Neural cell (in vitro differentiated cells): ENCODE results near the gene STAC. TPM values are rescaled to one million over a fixed set of nuclear protein-coding genes. Genes with fewer than 3 reads are reported as not detected.

Experiments used
- H2AFZ ChIP-seq: fragments of 200-600, 300-800 bp; sonication (generic), shearing (Covaris generic); 2 replicates; pipeline ENCODE4 v1.6.0; 2014; ENCODE audit warnings: low read depth, mild to moderate bottlenecking, antibody characterized with exemption, low read length, moderate library complexity
- H3F3A ChIP-seq: fragments of 200-600 bp; shearing (Covaris generic); 2 replicates; pipeline ENCODE4 v1.6.1; 2016; ENCODE audit warnings: mild to moderate bottlenecking, moderate library complexity, mixed read lengths, antibody characterized with exemption, low read length; ENCODE audit not compliant: insufficient read depth, poor library complexity, severe bottlenecking
- H3K27ac ChIP-seq: fragments of 200-600, 300-800 bp; sonication (generic), shearing (Covaris generic); 2 replicates; pipeline ENCODE4 v1.5.1; 2014; ENCODE audit warnings: mild to moderate bottlenecking, low read length, moderate library complexity
- H3K27me3 ChIP-seq: fragments of 300-800, 200-600 bp; sonication (generic), shearing (Covaris generic); 2 replicates; pipeline ENCODE4 v1.6.0; 2014; ENCODE audit warnings: mild to moderate bottlenecking, low read depth, low read length, moderate library complexity; ENCODE audit not compliant: insufficient read depth
- H3K36me3 ChIP-seq: fragments of 300-800, 200-600 bp; sonication (generic), shearing (Covaris generic); 2 replicates; pipeline ENCODE4 v1.5.1; 2014; ENCODE audit warnings: mild to moderate bottlenecking, antibody characterized with exemption, low read length, moderate library complexity; ENCODE audit not compliant: insufficient read depth
- H3K4me2 ChIP-seq: fragments of 300-800, 200-600 bp; sonication (generic), shearing (Covaris generic); 2 replicates; pipeline ENCODE4 v1.6.0; 2014; ENCODE audit warnings: mild to moderate bottlenecking, low read length
- H3K4me3 ChIP-seq: fragments of 300-800, 200-600 bp; sonication (generic), shearing (Covaris generic); 2 replicates; pipeline ENCODE4 v1.5.1; 2014; ENCODE audit warnings: mild to moderate bottlenecking, low read length, moderate library complexity
- H3K79me2 ChIP-seq: fragments of 200-600 bp; shearing (Covaris generic); replicated peaks from 2 replicates; pipeline ENCODE4 v1.6.0; 2014; ENCODE audit warnings: mild to moderate bottlenecking, low read length, moderate library complexity; ENCODE audit not compliant: insufficient read depth
- H3K9ac ChIP-seq: fragments of 300-800, 200-600 bp; sonication (generic), shearing (Covaris generic); 2 replicates; pipeline ENCODE4 v1.6.1; 2016; ENCODE audit warnings: mild to moderate bottlenecking, low read length, mixed read lengths
- H3K9me2 ChIP-seq: fragments of 200-600 bp; shearing (Covaris generic); 2 replicates; pipeline ENCODE4 v1.6.1; 2016; ENCODE audit warnings: mild to moderate bottlenecking, low read length, mixed read lengths; ENCODE audit not compliant: insufficient read depth
- H3K9me3 ChIP-seq: fragments of 200-600, 300-800 bp; sonication (generic), shearing (Covaris generic); 2 replicates; pipeline ENCODE4 v1.6.1; 2016; ENCODE audit warnings: mild to moderate bottlenecking, mixed run types, low read length, moderate library complexity, mixed read lengths
- H4K20me1 ChIP-seq: fragments of 200-600 bp; shearing (Covaris generic); 2 replicates; pipeline ENCODE4 v1.6.1; 2016; ENCODE audit warnings: mild to moderate bottlenecking, mixed run types; ENCODE audit not compliant: insufficient read depth
- EP300 ChIP-seq: fragments of 450-650 bp; conservative IDR thresholded peaks from 2 replicates; pipeline ENCODE4 v1.6.1; 2014; ENCODE audit warnings: antibody characterized with exemption, mild to moderate bottlenecking, moderate library complexity; ENCODE audit not compliant: poor library complexity, severe bottlenecking
- EZH2 ChIP-seq: fragments of 200-600, 300-800 bp; shearing (Covaris generic), sonication (generic); IDR thresholded peaks from 2 replicates; pipeline ENCODE4 v1.6.1; 2014; ENCODE audit warnings: antibody characterized with exemption, low read length, borderline replicate concordance, mild to moderate bottlenecking; ENCODE audit not compliant: insufficient read depth, poor library complexity, severe bottlenecking
- MXI1 ChIP-seq: fragments of 450-650 bp; conservative IDR thresholded peaks from 2 replicates; pipeline ENCODE4 v1.6.1; 2014; ENCODE audit warnings: antibody characterized with exemption, mild to moderate bottlenecking; ENCODE audit not compliant: poor library complexity, severe bottlenecking
- RAD21 ChIP-seq: fragments of 450-650 bp; conservative IDR thresholded peaks from 2 replicates; pipeline ENCODE4 v1.6.1; 2014; ENCODE audit warnings: antibody characterized with exemption, mild to moderate bottlenecking, moderate library complexity
- SMC3 ChIP-seq: fragments of 450-650 bp; conservative IDR thresholded peaks from 2 replicates; pipeline ENCODE4 v1.6.1; 2014; ENCODE audit warnings: antibody characterized with exemption, mild to moderate bottlenecking, moderate library complexity; ENCODE audit not compliant: poor library complexity
- TAF1 ChIP-seq: IDR thresholded peaks from 2 replicates; pipeline ENCODE4 v1.6.1; 2012; ENCODE audit warnings: low read depth
- polyA plus RNA-seq: library from polyadenylated mRNA; depleted of rRNA; stranded (reverse); fragments of >200 nt; gene quantifications from 2 replicates; pipeline ENCODE4 v1.2.3, GENCODE V29; 2014
- TF ChIP-seq, protein P1 (sequence below): IDR thresholded peaks from 2 replicates; pipeline ENCODE4 v1.6.1; 2012; ENCODE audit warnings: borderline replicate concordance
- TF ChIP-seq, protein P2 (sequence below): fragments of 450-650 bp; IDR thresholded peaks from 2 replicates; pipeline ENCODE4 v1.5.1; 2014; ENCODE audit warnings: antibody characterized with exemption, mild to moderate bottlenecking, moderate library complexity; ENCODE audit not compliant: poor library complexity, severe bottlenecking

STAC gene
- polyA plus RNA-seq, 1 donor from 2014 or later, result 4.5 TPM

DNA sequence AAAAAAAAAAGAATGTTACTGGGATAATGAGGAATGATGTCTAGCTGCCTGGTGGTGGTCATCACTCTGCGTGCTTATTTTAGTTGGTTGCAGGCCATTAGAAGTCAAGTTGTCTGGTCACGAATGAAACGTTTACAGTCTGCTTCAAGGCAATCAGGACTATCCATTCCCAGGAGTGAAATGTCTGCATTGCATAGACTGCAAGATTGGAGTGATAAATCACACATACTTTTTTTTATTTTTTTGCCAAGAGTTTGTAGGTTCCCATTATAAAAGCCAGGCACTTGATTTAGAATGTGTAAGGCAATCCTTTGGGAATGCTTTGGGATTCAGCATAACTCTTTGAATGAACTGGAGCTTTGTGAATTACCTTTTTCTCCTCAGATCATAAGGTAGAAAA is 132.3 kb downstream of the STAC start:
- no peak for TF ChIP-seq TAF1
- TF ChIP-seq, protein P1, sequence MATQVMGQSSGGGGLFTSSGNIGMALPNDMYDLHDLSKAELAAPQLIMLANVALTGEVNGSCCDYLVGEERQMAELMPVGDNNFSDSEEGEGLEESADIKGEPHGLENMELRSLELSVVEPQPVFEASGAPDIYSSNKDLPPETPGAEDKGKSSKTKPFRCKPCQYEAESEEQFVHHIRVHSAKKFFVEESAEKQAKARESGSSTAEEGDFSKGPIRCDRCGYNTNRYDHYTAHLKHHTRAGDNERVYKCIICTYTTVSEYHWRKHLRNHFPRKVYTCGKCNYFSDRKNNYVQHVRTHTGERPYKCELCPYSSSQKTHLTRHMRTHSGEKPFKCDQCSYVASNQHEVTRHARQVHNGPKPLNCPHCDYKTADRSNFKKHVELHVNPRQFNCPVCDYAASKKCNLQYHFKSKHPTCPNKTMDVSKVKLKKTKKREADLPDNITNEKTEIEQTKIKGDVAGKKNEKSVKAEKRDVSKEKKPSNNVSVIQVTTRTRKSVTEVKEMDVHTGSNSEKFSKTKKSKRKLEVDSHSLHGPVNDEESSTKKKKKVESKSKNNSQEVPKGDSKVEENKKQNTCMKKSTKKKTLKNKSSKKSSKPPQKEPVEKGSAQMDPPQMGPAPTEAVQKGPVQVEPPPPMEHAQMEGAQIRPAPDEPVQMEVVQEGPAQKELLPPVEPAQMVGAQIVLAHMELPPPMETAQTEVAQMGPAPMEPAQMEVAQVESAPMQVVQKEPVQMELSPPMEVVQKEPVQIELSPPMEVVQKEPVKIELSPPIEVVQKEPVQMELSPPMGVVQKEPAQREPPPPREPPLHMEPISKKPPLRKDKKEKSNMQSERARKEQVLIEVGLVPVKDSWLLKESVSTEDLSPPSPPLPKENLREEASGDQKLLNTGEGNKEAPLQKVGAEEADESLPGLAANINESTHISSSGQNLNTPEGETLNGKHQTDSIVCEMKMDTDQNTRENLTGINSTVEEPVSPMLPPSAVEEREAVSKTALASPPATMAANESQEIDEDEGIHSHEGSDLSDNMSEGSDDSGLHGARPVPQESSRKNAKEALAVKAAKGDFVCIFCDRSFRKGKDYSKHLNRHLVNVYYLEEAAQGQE, result no peak
- TF ChIP-seq MXI1, result no peak
- TF ChIP-seq, protein P2, sequence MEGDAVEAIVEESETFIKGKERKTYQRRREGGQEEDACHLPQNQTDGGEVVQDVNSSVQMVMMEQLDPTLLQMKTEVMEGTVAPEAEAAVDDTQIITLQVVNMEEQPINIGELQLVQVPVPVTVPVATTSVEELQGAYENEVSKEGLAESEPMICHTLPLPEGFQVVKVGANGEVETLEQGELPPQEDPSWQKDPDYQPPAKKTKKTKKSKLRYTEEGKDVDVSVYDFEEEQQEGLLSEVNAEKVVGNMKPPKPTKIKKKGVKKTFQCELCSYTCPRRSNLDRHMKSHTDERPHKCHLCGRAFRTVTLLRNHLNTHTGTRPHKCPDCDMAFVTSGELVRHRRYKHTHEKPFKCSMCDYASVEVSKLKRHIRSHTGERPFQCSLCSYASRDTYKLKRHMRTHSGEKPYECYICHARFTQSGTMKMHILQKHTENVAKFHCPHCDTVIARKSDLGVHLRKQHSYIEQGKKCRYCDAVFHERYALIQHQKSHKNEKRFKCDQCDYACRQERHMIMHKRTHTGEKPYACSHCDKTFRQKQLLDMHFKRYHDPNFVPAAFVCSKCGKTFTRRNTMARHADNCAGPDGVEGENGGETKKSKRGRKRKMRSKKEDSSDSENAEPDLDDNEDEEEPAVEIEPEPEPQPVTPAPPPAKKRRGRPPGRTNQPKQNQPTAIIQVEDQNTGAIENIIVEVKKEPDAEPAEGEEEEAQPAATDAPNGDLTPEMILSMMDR, result no peak
- TF ChIP-seq EP300, result no peak
- no peak for TF ChIP-seq RAD21
- H3K4me3 ChIP-seq, result no peak overlapping the region
- no peak overlapping the region for H3K9ac ChIP-seq
- no peaks in the 10 kb centered on the region for H3K9me2 ChIP-seq
- no peaks in the 10 kb centered on the region for H3K36me3 ChIP-seq
- H4K20me1 ChIP-seq, result no peaks in the 10 kb centered on the region
- H3K4me2 ChIP-seq, result no peak overlapping the region
- H3F3A ChIP-seq, result no peaks in the 10 kb centered on the region
- no peaks in the 10 kb centered on the region for H3K27me3 ChIP-seq
- no peak overlapping the region for H3K27ac ChIP-seq
- no peaks in the 10 kb centered on the region for H3K79me2 ChIP-seq
- H2AFZ ChIP-seq, result no peak overlapping the region
- H3K9me3 ChIP-seq, result no peaks in the 10 kb centered on the region

- Histone ChIP-seq H4K20me1 (no peaks in the 10 kb centered on the region), H3K4me3 (no peak overlapping the region), H3K27me3 (no peaks in the 10 kb centered on the region), H3K9me2 (no peaks in the 10 kb centered on the region), H3F3A (no peaks in the 10 kb centered on the region), H3K36me3 (no peaks in the 10 kb centered on the region), H3K79me2 (no peaks in the 10 kb centered on the region), H3K9me3 (no peaks in the 10 kb centered on the region), H2AFZ (no peak overlapping the region), H3K9ac (no peak overlapping the region), H3K4me2 (no peak overlapping the region), H3K27ac (no peak overlapping the region)
- TF ChIP-seq TAF1, result no peak
- TF ChIP-seq, protein P1, result no peak
- no peak for TF ChIP-seq SMC3
- no peak for TF ChIP-seq EZH2
- no peak for TF ChIP-seq RAD21
Measured at GRCh38 chr3:36514171-36514570, 133.9 kb downstream of the STAC start.
